Inferior parietal cortex (tissue), 1 donor: ENCODE data around the gene KRT78.
A peak's percentile ranks its signal among the peaks of the same experiment; 100 is the strongest.
"Not testable (repeated sequence)": the region's sequence is repeated elsewhere in the genome, so short reads cannot be mapped to it uniquely, and the experiment has no call there.

Experiments used
- DNase-seq: peaks from one replicate; pipeline ENCODE4 v3.0.0-alpha.2; 2016; ENCODE audit errors: extremely low spot score

The KRT78 gene

DNA sequence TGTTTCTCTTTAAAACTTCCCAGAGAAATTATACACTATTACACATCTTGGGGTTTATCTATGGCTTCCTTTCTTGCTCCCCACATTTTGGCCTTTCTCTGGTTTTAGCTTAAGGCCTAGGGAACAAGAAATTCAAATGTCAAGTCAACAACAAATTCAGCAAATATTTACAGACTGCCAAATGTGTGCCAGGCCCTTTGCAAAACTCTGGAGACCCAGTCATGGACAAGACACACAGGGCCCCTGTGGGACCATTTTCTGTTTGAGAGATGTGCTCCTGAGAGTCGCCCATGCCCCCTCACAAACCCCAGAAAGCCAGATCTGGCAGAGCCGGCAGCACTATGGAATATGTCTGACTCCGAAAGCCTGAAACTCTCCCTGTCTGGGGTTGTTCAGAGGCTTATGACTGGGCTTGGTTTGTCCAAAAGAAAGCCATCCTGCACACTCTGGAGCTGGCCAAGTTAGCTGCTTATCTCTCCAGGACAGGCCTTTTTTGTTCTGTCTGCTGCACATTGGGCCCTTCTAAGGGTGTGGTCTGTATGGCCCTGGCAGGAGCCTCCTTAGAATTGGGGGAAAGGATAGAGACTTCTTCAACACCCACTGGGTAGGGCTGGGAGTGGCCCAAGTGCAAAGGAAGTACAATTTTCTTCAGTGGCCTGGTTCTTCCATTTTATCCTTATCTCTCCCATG is 51.8 kb downstream of the KRT78 start:
- DNase-seq, result peak; percentile 15

DNA sequence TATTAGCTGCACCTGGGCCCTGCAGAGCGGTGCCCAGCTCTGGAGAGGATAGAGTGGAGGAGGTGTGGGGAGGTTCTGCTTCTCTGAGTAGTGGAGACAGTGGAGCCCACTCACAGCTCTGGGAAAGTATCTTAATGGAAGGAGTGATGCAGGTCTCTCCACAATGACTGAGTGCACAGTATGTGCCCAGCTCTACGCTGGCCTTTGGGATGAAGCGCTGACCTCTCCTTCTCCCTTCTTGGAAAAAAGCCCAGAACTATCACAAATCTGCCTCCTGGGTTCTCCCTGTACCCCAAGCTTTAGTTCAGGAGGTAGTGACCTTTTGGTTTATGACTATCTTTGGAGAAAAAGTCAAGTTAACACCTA is 52.4 kb downstream of the KRT78 start:
- DNase-seq, result no peak

DNA sequence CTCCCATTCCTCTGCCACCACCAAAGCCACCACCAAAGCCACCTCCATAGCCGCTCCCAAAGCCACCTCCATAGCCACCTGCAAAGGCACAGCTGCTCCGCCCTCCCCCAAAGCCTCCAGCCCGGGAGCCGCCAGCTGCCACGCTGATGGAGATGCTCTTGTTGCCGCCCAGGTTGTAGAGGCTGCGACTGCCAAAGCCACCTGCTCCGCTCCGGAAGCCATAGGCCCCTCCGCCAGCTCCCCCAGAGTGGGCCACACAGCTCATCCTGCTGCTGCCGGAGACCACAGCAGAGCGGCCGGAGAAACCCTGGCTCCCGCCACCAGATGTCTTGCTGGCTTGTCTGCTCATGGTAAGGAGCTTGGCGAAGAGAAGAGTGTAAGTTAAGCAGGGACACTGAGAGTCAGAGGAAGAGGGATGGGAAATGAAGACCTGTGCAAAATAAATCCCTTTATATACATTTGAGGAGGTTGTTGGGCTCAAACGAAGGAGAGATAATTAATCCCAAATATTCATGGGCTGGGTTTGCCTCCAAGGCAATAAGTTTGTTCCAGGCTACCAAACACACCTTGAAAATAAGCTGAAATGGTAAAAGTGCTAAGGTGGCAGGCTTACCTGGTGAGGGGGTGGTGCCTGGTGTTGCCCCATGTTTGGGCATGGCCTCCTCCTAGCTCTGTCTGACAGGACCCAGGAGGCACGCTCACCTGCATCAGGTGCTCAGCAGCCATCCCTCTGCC is 52.9 kb downstream of the KRT78 start, which contains the start of gene KRT3:
Gene KRT3, minus strand, starts transcription at position 424 of the 735 bp plus-strand sequence. Its CDS starts 75 bp downstream, at position 349.
- DNase-seq, result no peak

DNA sequence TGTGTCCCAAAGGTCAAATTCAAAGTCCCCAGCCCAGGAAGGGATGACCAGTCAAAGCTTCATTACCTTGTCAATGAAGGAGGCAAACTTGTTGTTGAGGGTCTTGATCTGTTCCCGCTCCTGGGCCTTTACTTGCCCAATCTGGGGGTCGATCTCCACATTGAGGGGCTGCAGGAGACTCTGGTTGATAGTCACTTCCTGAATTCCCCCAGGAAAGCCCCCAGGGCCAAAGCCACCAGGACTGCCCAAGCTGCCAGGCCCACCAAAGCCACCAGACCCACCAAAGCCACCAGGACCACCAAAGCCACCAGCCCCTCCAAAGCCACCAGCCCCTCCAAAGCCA is 53.5 kb downstream of the KRT78 start:
- DNase-seq, result not testable (repeated sequence)

DNA sequence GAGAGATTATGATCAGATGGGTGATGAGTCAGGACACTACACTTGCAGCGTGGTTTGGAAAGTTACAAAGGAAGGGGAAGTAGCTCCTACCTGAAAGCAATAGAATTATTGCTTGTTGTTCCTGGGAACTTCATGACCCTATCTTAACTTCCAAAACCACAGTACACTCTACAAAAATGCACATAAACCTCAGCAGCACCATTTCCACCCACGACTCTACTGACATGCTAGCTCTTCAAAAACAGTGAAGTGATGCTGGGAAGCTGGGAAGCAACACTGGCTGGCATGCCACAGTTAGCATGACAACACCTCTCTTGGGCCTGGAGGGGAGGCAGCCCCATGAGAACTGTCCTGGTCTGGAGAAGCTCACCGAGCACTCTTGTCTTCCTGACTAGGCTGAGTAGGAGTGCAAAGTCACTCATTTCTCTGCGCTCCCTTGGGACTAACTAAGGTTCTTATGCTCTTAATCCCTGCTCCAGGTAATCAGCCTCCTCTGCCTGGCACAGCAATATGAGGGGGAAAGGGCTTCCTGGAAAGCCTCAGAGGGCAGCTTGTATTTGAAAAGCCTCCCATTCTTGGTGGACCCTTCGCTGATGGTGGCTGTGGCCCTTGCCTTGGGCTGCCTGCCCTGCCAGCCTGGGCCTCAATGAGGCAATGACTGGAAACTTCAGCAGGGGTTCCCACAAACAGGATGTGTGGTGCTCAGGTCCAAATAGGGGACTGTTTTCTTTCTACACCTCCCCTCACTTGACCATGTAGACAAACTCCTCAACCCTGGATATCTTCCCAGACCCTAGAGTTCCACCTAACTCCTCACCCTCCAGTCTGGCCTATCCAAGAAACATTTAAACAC is 54.1 kb downstream of the KRT78 start:
- DNase-seq, result no peak

DNA sequence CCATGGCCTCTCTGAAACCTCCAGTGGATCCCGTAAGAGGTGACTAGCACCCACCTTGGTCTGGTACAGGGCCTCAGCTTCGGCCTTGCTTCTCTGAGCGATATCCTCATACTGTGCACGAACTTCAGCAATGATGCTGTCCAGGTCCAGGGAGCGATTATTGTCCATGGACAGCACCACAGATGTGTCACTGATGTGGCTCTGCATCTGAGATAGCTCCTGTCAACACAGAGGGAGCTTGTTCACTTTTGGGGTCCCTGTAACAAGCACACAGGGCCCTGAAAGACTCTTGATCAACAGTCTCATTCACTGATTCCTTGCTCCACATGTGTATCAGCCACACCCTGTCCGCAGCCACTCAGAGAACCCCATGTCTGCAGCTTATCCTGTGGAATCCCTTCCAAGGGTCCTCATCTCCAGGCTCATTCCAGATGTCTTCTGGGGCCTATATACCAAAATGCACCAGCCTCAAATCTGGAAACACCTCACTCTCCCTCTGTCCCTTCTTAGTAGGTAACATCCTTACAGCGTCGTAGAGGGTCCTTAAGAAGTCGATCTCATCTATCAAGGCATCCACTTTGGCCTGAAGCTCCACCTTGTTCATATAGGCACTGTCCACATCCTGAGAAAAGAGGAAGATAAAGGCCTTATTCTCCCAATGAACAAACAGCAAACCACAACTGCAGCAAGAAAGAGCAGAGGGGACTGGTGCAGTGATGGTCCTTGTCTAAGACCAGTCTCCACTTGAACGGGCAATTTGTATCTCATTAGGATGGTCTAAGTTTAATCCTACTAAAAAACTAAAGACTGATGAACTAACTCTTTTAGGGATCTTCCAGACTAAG is 56.4 kb downstream of the KRT78 start:
- DNase-seq, result no peak

DNA sequence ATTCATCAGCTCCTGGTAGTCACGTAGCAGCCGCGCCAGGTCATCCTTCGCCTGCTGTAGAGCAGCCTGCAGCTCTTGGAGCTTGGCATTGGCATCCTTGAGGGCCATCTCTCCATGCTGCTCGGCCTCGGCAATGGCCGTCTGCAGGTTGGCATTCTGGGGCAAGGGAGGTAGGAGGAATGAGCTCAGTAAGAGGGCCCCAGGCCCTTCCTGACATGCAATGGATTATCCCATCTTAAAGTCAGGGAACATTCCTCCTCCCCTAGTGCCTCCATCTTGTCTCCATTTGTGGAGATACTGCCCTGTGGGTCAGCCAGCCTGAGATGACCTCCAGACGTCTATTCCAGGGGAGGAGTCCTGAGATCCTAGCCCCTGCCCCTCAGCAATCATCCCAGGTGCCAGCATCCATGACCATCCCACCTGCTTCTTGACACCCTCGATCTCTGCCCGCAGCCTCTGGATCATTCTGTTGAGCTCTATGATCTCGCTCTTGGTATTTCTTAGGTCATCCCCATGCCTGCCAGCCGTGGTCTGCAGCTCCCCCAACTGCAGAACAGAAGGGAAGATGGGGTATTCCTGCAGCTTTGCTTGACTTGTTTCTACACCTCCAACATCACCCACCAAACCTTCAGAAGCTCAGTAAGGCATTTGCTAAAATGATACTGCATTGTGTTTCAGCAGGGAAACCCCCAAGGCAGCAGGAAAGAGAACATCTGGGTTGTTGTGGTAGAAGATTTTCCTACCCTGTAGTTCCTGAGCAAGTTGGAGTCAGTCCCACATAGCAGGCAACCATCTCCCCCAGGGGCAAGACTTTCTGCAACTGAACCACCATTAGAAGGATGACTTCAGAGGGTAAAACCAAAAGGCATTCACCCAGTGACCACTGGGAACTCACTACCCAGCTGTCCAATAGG is 57.3 kb downstream of the KRT78 start:
- no peak for DNase-seq

DNA sequence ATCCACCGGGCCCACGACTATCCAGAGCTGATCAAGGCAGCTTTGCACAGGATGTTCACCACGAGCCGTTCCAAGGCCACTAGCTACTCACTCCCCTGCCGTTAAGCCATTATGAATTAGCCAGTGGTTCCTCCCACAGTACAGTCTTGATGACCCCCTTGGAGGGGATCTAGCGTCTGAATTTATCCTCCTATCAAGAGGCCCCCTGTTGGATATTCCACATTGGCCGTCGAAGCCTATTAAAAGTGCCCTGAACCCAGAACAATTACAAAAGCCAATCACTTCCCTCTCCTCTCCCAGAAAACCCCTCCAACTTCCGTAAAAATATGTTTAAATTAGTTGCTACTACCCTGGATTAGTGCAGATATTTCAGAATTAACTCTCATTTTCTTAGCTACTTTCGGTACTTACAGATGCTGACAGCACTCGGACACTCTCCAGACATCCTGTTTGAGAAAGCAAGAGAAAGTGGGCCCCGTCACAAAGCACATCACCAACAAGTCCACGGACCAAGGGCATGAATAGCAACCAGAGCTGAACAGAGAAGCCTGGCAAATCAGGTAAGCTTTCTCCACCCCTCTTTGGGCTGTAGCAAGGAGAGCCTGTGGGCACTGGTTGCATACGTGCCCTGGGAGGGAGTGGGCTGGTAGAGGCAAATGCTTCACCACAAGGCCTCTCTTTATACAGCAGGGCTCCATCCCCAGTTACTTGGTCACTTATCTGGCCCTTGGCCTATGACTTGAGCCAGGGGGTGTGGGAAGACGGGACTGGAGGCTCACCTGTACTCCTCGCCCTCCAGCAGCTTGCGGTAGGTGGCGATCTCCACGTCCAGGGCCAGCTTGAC is 58.1 kb downstream of the KRT78 start:
- no peak for DNase-seq

DNA sequence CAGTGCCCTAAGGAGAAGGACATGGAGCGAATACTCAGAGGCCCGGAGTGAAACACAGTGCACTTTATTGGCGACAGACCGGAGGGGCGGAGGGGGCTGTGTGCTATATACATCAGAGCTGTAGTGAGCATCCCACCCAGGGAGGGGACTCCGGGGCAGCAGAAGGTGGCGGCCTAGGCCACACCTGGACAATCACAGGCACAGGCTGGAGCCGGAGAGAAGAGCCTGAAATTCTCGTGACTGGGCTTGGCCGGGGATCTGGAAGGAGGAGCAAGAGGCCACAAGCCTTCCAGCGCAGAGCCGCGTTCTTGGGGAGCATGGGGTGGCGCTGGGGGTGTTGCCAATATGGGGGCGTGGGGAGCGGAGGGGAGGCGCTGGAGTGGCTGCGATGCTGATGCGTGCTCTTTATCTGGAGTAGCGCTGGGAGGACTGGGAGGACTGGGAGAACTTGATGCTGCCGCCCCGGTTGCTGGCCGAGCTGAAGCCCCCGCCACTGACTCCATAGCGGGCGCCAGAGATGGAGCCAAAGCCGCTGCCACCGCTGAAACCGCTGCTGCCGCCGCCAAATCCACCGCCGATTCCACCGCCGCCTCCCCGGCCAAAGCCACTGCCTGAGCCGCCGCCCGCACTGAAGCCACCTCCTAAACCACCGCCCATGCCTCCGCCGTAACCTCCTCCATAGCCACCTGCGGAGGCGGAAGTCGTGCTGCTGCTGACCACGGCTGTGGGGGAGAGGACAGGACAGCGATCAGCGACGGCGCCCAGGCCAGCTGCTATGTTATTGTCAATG is 59.0 kb downstream of the KRT78 start:
- DNase-seq, result no peak

DNA sequence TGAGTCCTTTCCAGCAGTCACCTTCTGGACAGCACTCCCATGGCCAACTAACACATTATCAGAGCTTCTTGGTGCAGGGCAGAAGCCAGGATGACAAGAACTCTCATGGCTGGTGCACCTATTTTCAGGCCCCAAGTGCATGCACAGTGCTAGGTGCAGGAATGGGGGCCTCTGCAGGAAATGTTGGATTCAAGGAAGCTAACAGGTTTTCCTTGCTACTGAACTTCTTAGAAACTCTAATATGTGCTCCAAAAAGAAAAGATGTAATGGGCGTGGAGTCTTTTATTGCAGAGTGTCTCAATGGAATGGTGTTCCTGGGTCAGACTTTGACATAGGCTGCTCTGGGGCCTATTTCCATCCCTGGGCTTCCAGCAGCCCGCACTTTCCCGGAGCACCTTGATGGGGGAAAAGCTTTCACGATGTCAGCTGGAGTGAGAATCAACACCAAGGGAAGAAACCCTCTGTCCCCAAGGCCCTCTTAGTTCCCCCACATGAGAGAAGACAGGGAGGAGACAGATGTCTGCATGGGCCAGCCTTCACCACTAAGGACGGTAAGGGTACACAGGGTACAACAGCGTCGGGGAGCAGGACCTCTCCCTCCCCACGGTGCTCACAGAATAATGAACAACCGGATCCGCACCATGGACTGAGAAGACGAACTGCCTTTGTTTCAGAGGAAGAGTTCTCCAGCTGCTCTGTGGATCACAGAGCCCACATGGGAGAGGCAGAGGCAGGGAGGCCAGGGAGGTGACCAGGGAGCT is 59.7 kb downstream of the KRT78 start:
- no peak for DNase-seq

DNA sequence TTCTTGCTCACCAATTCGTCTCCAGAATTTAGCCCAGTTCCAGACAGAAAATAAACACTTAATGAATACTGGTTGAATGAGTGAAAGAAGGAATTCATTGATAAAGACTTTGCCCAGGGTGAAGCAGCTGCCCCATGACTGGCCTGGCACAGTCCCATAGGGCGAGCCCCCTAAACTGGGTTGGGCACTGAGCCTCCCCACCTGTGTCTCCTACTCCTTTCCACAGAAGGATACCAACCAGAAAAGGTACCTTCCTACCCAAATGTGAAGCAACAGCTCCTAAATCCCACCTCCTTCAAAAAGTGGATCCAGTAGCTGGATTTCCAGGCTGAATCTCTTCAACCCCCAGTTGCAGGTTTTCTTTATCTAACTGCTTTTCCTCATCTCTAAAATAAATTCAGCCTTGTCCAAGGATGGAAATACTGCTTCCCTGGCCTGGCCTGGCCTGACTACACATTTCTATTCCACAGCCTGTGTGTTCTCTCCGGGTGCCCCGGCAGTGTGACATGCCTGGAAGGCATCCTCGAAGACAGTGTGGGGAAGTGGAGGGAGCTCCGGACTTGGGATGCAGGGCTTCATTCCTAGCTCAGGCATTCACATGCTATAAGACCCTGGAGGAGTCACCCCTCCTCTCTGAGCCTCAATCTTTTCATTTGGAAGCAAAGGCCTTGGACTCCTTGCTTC is 60.5 kb downstream of the KRT78 start:
- DNase-seq, result no peak
